Stimulated activated naive CD8-positive, alpha-beta T cell treated with anti-CD3 and anti-CD28 coated beads, Interleukin-15, Interleukin-2, amounts not matched to agents 100 ng/mL and 50 ng/mL, for 24 hours (primary cell): Measurements from ENCODE around the gene MICU1.

Source experiments
- H3K27ac Mint-ChIP-seq: one replicate; pipeline ENCODE4 v1.8.0; 2021; ENCODE audit warnings: mild to moderate bottlenecking, mixed read lengths
- H3K27me3 Mint-ChIP-seq: one replicate; pipeline ENCODE4 v1.8.0; 2021; ENCODE audit warnings: mixed read lengths
- H3K36me3 Mint-ChIP-seq: one replicate; pipeline ENCODE4 v1.8.0; 2021; ENCODE audit warnings: low read depth, mixed read lengths
- H3K4me1 Mint-ChIP-seq: one replicate; pipeline ENCODE4 v1.8.0; 2021; ENCODE audit warnings: low read depth, mixed read lengths
- H3K4me3 Mint-ChIP-seq: one replicate; pipeline ENCODE4 v1.8.0; 2021; ENCODE audit warnings: mild to moderate bottlenecking, mixed read lengths
- H3K9me3 Mint-ChIP-seq: one replicate; pipeline ENCODE4 v1.8.0; 2021; ENCODE audit warnings: mixed read lengths

Gene MICU1

DNA sequence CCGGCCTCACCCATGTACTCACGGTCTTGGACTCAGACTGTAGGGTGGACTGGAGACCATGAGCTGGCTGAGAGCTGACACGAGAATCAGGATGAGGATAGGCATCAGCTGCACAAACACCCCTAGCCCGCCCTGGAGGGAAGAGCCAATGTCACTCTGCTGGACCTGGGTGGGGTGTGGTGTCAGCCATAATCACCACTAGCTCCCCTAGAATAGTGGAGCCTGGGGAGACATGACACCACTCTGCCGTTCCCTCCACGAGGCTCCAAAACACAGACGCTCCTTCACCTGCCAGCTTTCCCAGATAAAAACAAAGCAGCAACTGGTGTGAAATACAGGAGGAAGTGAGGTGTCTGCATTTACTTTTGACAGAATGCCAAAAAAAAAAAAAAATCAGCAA lies 287.7 kb downstream of the MICU1 start:
- H3K9me3 Mint-ChIP-seq: no peaks in the 10 kb centered on the region
- H3K27ac Mint-ChIP-seq: no peak overlapping the region

GRCh38 chr10:72337722-72338121 lies 288.2 kb downstream of the MICU1 start:
- H3K9me3 Mint-ChIP-seq: no peaks in the 10 kb centered on the region
- no peak overlapping the region for H3K4me3 Mint-ChIP-seq
- H3K4me1 Mint-ChIP-seq: peaks cover 57% of the 10 kb centered on the region
- H3K27ac Mint-ChIP-seq: no peak overlapping the region
- no peaks in the 10 kb centered on the region for H3K27me3 Mint-ChIP-seq
- peaks cover 36% of the 10 kb centered on the region for H3K36me3 Mint-ChIP-seq

More for the DNA sequence above, 287.7 kb downstream of the MICU1 start:
- Mint-ChIP-seq H3K27me3 (no peaks in the 10 kb centered on the region), H3K4me1 (peaks cover 52% of the 10 kb centered on the region), H3K4me3 (no peak overlapping the region), H3K36me3 (peaks cover 36% of the 10 kb centered on the region)

- Mint-ChIP-seq H3K36me3 (peaks cover 36% of the 10 kb centered on the region), H3K4me1 (peaks cover 62% of the 10 kb centered on the region), H3K27me3 (no peaks in the 10 kb centered on the region), H3K9me3 (no peaks in the 10 kb centered on the region), H3K27ac (peak overlapping the region; percentile 92), H3K4me3 (no peak overlapping the region)
These were observed 288.7 kb downstream of the MICU1 start for GRCh38 chr10:72337039-72337629.

DNA sequence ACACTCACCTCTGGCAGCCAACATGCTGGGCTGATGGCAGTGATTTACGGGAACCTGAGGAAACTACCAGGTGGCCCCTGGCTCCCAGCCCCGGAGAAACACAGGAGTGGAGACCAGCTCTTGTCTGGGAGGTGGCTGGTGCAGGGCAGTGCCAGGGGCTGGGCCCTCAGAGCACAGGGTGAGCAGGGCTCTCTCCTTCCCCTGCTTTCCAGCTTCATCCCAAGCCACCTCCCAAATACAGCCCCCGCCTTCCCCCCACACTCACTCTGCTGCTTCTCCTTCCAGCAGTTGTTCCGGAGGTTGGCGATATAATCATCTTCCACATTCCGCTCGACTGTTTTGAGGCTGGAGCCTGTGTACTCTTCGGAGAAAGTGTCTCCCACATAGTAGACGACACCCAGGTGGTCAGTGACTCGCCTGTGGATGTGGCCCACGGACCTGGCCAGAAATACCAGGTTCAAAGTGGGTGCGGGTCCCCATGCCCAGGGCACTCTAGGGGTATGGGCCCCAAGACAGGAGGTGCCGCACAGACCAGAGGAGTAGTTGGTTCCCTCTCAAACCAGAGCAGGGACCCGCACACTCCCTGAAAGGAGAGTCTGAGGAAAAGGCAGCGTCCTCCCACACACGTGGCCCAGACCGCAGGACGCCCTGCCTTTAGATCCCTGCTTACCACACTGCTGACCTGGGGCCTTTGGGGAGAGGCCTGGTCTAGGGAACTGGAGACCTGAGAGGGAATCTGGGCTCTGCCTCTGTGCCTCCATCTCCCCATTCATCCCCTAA lies 289.4 kb downstream of the MICU1 start:
- Mint-ChIP-seq H3K4me1 (peaks cover 69% of the 10 kb centered on the region), H3K9me3 (no peaks in the 10 kb centered on the region), H3K4me3 (peak overlapping the region; percentile 69), H3K27ac (peak overlapping the region; percentile 92), H3K27me3 (no peaks in the 10 kb centered on the region), H3K36me3 (peaks cover 35% of the 10 kb centered on the region)

GRCh38 chr10:72335394-72336258 lies 290.3 kb downstream of the MICU1 start:
- H3K36me3 Mint-ChIP-seq: peaks cover 27% of the 10 kb centered on the region
- H3K27ac Mint-ChIP-seq: peak overlapping the region; percentile 90
- peaks cover 72% of the 10 kb centered on the region for H3K4me1 Mint-ChIP-seq
- H3K27me3 Mint-ChIP-seq: no peaks in the 10 kb centered on the region
- H3K9me3 Mint-ChIP-seq: no peaks in the 10 kb centered on the region
- H3K4me3 Mint-ChIP-seq: peak overlapping the region; percentile 69

- H3K36me3 Mint-ChIP-seq: peaks cover 23% of the 10 kb centered on the region
These were observed 291.0 kb downstream of the MICU1 start for GRCh38 chr10:72334825-72335393.

GRCh38 chr10:72334196-72334824 lies 291.6 kb downstream of the MICU1 start:
- peaks cover 80% of the 10 kb centered on the region for H3K4me1 Mint-ChIP-seq
- H3K27ac Mint-ChIP-seq: peak overlapping the region; percentile 90
- peaks cover 23% of the 10 kb centered on the region for H3K36me3 Mint-ChIP-seq
- no peaks in the 10 kb centered on the region for H3K9me3 Mint-ChIP-seq
- peak overlapping the region; percentile 69 for H3K4me3 Mint-ChIP-seq
- H3K27me3 Mint-ChIP-seq: no peaks in the 10 kb centered on the region

More at GRCh38 chr10:72334825-72335393, 291.0 kb downstream of the MICU1 start:
- Mint-ChIP-seq H3K4me1 (peaks cover 74% of the 10 kb centered on the region), H3K4me3 (peak overlapping the region; percentile 69), H3K27ac (peak overlapping the region; percentile 90), H3K9me3 (no peaks in the 10 kb centered on the region), H3K27me3 (no peaks in the 10 kb centered on the region)

GRCh38 chr10:72333112-72334015 lies 292.5 kb downstream of the MICU1 start:
- peaks cover 87% of the 10 kb centered on the region for H3K4me1 Mint-ChIP-seq
- peaks cover 23% of the 10 kb centered on the region for H3K36me3 Mint-ChIP-seq
- H3K4me3 Mint-ChIP-seq: peak overlapping the region; percentile 69
- H3K27ac Mint-ChIP-seq: peak overlapping the region; percentile 90
- no peaks in the 10 kb centered on the region for H3K9me3 Mint-ChIP-seq
- H3K27me3 Mint-ChIP-seq: no peaks in the 10 kb centered on the region

DNA sequence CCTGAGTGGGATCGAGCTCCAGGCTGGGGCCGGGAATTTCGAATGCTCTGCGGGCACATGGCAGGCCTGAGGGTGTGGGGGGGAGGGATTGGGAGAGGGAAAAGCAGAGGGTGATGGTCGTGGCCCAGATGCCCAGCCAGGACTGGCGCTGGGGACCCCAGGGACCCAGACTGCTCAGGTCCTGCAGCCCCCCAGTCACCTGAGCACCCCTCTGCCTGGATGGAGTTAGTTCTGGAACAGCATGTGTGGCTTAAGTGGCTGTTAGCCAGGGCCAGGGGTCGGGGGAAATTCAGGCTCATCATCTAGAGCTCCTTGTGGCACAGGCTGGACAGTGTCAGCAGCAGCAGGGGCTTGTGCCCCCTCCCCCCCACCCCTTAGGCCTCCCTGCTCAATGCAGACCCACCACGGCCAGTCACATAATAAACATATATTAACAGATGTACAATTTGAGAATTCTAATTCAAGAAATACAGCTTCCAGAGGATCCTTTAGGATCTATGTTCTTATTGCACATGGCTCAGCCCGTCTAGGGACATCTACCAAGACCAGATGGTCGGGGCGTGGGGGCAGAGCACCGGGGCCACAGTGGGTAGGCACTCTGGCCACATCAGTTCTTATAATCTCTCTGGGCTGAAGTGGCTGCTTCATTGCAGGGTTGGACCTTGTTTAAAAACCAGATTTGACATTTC lies 293.3 kb downstream of the MICU1 start:
- Mint-ChIP-seq H3K9me3 (no peaks in the 10 kb centered on the region), H3K27me3 (no peaks in the 10 kb centered on the region), H3K36me3 (peaks cover 22% of the 10 kb centered on the region), H3K4me1 (peaks cover 95% of the 10 kb centered on the region), H3K4me3 (peak overlapping the region; percentile 69), H3K27ac (peak overlapping the region; percentile 90)

- peak overlapping the region; percentile 69 for H3K4me3 Mint-ChIP-seq
- no peaks in the 10 kb centered on the region for H3K27me3 Mint-ChIP-seq
- peaks cover 19% of the 10 kb centered on the region for H3K36me3 Mint-ChIP-seq
- H3K9me3 Mint-ChIP-seq: no peaks in the 10 kb centered on the region
- H3K27ac Mint-ChIP-seq: peak overlapping the region; percentile 90
- peaks cover 93% of the 10 kb centered on the region for H3K4me1 Mint-ChIP-seq
These were observed 294.1 kb downstream of the MICU1 start for GRCh38 chr10:72331575-72332422.

GRCh38 chr10:72330069-72330426 lies 295.8 kb downstream of the MICU1 start:
- H3K4me1 Mint-ChIP-seq: peaks cover 81% of the 10 kb centered on the region
- peak overlapping the region; percentile 90 for H3K27ac Mint-ChIP-seq
- no peaks in the 10 kb centered on the region for H3K27me3 Mint-ChIP-seq
- H3K36me3 Mint-ChIP-seq: peaks cover 18% of the 10 kb centered on the region
- H3K4me3 Mint-ChIP-seq: peak overlapping the region; percentile 58
- no peaks in the 10 kb centered on the region for H3K9me3 Mint-ChIP-seq

- Mint-ChIP-seq H3K9me3 (no peaks in the 10 kb centered on the region), H3K4me1 (peaks cover 79% of the 10 kb centered on the region), H3K27ac (peak overlapping the region; percentile 90)
These were observed 296.4 kb downstream of the MICU1 start for GRCh38 chr10:72329290-72330068.

More at GRCh38 chr10:72329290-72330068, 296.4 kb downstream of the MICU1 start:
- H3K36me3 Mint-ChIP-seq: peaks cover 17% of the 10 kb centered on the region
- peak overlapping the region; percentile 58 for H3K4me3 Mint-ChIP-seq
- H3K27me3 Mint-ChIP-seq: no peaks in the 10 kb centered on the region
